GM21367 (cell line): ENCODE results near the gene D2HGDH.
"Not testable (repeated sequence)": the region's sequence is repeated elsewhere in the genome, so short reads cannot be mapped to it uniquely, and the experiment has no call there.

Experiments used
- ATAC-seq: cut with Tn5 transposase; IDR thresholded peaks from one replicate; pipeline ENCODE4 v1.9.1; 2021; ENCODE audit not compliant: unreplicated experiment

Gene D2HGDH

DNA sequence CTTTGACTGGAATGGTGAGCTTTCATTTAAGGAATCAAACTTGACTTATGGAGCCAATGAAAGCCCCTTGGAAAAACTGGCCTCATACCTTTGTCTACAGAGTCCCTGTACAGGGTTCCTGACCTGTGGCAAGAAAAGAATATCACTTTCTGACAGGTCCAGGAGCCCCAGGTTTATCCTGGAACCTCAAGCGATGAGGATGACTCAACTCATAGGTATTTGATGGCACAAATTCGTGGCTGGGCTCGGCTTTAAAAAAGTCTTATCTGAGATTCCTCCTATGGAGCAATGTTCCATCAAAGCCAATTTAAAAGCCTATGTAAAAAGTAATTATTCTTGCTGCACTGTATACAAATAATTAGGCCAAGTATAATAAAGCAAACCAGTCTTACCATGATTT, 57.0 kb downstream of the D2HGDH start:
- ATAC-seq: not testable (repeated sequence)

DNA sequence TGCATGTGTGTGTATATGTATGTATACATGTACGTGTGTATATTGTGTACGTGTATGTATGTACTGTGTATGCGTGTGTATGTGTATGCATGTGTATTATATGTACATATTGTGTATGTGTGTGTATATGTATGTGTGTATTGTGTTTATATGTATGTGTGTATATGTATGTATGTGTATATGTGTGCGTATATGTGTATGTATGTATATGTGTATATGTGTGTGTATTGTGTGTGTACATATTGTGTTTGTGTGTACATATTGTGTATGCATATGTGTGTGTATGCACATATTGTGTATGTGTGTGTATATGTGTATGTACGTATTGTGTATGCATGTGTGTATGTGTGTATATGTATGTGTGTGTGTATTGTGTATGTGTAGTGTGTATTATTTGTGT, 59.0 kb downstream of the D2HGDH start:
- ATAC-seq: no peak

DNA sequence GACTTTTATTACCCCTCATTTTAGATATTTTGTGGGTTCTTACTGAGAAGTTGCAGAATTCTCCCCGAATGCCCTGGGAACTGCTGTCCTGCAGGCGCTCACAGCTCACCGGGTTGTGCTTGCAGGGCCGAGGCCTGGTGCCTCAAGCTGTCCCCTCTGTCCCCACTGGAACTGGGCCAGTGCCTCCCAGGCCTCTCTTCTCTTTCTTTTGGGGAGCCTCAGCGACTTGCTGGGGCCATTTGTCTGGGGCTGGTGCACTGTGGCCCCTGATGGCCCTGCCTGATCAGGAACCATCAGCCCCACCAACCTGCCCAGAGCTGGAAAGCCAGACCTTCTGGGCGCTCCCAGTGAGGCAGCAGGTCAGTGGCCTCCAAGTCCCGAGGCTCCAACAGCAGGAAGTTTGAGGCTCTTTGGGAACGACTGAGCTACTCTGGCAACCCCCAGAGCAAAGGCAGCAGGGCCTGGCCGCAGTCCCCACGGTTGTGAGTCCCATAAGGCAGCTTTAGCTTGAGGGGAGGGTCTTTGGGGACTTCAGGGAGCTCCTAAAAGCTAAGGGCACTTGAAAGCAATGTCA, 59.9 kb downstream of the D2HGDH start:
- no peak for ATAC-seq

DNA sequence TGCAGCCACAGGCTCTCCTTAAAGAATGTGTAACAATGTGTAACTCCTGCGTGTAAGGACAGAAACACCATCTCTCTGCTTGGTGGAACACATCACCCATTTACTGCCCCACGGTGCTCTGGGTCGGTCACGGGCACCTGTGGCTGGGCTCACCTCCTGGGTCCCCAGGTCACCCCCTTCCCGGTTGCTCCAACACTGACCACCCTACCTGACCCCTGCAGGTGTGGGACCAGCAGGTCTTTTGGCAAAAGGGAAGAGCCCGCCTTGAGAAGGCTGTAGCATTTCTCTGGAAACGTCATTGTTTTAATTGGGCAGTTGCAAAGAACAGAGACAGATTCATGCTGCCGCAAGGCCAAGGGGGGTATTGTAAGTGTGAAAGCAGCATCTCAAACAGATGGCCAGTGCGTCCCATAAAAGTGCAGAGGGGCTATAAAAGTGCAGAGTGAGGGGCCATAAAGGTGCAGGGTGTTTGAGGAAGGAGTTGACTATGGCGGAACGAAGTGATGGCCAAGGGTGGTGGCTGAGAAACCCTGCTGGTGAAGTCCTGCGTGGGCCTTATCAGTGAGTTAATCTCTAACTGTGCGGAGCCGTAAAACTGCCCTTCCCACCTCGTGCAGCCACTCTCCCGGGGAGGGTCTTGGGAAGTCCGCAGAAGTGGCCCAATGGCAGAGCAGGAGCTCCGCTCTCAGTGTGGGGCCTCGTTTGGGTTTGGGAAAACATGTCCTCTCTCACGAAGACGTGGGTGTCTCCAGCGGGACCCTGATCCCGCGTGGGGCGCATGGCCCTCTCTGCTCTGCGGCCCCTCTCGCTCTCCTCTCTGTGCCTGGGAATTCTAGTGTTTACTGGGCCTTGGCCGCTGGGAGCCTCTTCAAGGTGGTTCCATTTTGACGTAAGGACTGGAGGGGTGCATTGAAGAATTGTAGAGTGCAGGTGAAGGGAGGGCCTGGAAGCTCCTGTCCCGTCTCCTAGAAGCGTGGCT, 60.9 kb downstream of the D2HGDH start:
- no peak for ATAC-seq

DNA sequence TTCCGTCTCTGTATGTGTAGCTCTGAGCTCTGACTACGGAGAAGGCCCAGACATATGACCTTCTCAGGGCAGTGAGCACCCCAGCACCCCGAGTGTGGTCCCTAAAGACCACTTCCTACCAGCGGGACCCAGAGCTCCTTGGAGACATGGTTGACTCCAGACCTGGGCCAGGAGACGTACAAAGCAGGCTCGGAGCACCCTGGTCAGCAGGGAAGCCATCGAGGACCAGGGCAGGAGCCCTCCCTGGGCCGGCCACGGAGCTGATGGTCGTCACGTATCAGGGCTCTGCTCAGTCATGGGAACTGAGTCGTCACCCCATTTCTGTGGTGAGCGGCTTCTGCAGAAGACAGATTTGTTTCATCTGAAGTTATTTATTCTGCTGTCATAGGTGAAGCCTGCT, 61.8 kb downstream of the D2HGDH start:
- ATAC-seq: no peak

DNA sequence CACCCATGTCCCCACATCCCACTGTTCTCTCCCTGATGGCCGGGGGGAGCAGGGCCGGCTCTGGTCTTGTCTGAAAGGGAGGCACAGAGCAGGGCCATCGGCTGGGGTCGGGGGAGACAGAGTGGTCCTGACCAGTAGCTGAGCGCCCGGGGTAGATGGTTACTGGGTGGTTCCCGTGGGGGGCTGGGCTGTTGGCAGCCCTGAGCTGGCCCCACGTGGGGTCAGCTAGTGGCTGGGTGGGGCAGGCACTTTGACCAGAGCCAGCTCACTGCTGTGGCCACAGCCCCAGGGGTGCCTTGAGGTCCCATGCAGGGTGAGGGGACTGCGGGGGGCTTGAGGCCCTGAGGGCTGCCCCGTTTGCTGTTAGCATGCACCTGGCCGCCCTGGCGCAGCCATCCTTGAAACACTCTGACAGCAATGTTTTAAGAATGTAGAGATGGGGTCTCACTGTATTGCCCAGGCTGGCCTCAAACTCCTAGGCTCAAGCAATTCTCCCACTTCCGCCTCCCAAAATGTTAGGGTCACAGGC, 62.2 kb downstream of the D2HGDH start:
- no peak for ATAC-seq

DNA sequence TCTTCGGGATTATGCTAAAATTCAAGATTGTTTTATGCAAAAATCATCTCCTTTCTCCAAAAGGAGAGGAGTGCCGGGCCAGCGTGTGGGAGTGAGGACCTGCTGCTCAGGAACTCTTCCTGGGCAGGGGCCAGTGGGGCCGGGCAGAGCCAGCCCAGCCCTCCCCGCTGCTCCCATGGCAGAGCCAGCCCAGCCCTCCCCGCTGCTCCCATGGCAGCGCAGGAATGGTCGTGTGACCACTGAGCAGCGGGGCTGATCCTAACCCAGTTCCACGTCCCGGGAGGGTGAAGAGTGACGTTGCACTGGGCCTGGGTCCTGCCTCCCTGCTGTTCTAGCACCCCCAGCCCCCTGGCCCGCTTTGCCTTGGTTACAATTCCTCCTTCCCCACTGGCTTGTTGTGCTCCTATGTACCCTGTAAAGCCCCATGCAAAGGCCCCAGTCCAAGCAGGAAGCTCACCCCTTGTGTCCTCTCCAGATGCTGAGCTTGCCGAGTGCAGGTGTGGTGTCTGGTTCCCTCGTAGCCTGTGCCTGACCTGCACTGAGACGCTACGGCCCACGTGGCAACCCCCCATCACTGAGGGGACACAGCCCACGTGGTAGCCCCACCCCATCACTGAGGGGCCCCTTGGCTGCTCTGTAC, 63.1 kb downstream of the D2HGDH start:
- ATAC-seq: no peak

DNA sequence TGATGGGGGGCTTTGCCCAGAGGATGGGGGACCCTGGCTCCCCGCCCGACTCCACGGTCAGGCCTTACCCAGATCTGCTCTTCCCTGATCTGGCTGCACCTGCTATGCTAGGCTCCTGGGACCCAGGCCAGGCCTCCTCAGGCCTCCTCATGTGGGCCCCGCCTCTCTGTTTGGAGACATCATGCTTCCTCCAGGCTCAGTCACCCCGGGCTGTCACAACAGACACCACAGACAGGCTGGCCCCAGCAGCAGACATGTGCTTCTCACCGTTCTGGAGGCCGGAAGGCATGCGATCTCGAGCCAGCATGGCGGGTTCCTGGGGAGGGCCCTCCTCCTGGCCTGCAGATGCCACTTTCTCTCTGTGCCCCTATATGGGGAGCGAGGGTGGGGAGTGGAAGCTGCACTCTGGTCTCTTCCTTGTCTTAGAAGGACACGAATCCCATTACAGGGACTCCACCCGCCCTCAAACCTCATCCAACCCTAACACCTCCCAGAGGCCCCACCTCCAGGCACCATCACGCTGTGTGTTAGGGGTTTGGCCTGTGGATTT, 63.7 kb downstream of the D2HGDH start:
- no peak for ATAC-seq

DNA sequence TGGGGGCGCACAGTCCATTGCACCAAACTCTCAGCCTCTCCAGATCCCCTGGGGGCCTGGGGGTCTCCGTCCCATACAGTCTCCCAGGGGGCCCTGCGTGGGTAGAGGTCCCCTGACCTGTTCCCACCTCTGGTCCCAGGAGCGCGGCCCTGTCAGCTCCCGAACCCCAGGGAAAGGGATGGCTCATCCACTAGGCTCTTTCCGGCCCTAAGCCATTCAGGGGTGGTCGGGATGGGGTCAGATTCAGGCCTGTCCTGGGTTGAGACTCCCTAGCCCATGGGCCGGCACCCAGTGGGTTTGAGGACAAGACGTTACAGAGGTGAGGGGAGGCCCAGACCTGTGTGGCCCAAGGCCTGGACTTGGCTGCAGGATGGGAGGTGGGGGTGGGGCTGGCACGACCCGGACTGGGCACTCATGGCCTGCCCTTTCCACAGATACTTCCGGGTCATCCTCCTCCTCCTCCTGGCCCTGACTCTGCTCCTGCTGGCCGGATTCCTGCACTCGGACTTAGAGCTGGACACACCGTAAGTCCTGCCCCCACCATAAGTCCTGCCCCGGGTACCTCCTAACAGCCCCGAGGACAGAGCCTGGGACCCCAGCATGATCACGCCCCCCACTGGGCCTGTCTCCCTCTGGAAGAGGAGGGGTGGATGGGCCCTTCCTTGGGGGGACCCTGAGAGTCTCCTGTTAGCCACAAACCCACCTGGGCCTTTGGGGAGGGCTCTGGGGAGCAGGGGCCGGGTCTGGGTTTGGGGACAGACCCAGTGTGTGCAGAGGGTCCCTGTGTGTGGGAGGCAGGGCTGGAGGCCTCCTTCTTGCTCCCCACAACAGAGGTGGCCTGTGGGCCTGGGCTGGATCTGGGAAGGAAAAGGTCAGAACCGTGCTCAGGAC, 64.4 kb downstream of the D2HGDH start:
- ATAC-seq: no peak

DNA sequence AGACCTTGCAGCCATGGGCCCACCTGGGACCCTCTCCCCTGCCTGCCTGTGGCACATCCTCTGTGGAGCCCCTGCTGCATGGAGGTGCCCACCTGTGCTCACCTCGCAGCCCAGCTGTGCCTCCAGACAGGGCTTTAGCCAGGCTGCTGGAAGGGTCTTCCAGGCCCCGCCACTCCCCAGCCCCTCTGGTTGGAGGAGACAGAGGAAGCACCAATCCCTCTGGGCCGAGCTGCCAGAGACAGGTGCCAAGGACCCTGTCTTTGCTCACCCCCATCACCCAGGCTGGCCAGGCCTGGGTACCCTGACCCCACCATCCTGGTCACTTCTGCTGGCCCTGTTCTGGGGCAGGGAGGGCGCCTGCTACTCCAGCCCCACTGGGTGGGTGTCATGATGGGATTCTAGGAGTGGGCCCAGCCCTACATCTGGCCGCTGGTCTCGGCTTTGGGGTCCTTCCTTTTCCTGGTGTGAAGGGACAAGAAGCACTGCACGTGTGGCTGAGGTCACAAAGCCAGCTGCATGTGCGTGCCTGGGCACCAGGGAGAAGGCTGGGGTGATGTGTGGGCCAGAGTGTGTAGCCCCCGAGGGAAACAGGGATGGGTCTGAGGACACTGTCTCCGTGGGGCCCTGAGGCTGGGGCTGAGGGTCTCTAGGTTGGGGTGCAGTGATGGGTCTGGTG, 65.2 kb downstream of the D2HGDH start:
- ATAC-seq: no peak

DNA sequence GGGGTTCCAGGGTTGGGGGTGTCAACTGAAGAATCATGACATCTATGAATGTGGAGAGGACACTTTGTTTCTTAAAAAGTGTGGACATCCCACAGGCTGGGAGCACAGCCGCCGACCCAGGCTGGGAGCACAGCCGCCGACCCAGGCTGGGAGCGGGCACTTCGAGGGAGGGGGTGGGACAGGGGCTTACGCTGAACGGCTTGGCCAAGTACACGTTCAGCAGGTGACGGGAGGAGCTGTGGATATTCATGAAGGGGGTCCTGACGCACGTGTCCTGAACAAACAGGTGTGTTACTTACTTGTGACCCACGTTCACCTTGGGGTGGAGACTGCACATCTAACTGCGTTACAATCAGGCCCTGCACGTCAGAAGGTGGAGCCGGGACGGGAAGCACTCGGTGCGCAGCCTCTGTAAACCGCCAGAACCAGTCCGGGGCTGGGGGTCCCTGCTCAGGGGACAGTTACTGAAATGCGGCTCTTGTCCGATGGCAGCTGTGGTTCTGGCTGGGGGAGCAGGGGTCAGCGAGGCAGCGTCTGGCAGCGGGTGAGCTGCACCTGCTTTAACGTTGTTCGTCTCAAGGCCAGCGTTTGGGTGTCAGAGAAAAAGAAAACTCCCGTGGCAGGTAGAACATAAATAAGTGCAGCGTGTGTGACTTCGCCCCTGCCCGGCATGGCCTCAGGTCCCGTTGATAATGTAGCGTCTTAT, 65.9 kb downstream of the D2HGDH start:
- ATAC-seq: not testable (repeated sequence)

DNA sequence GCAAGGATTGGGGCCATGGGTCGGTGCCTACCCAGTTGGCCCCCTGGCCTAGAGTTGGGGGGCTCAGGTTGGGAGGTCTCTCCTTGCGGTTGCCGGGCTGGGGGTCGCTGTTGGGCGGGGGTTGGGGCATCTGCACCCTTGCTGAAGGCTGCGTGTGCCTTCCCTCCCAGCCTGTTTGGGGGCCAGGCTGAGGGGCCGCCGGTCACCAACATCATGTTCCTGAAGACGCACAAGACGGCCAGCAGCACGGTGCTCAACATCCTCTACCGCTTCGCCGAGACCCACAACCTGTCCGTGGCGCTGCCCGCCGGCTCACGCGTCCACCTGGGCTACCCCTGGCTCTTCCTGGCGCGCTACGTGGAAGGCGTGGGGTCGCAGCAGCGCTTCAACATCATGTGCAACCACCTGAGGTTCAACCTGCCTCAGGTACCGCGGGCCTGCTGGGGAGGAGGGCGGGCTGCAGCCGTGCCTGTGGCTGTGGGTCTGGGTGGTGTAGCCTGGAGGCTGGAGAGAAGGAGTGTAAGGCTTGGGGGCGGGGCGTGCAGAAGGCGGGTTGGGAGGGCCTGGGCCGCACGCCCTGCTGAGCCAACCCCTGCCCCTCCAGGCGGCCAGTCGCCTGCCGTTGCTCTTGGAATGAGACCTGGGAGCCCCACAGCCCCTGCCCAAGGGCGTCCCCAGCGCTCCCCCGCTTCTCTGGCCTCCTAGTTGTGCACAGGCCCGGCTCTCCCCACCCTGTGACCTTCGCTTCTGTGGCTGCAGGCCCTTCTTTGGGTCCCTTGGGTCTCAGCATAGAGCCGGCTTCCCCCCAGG, 67.4 kb downstream of the D2HGDH start:
- no peak for ATAC-seq

DNA sequence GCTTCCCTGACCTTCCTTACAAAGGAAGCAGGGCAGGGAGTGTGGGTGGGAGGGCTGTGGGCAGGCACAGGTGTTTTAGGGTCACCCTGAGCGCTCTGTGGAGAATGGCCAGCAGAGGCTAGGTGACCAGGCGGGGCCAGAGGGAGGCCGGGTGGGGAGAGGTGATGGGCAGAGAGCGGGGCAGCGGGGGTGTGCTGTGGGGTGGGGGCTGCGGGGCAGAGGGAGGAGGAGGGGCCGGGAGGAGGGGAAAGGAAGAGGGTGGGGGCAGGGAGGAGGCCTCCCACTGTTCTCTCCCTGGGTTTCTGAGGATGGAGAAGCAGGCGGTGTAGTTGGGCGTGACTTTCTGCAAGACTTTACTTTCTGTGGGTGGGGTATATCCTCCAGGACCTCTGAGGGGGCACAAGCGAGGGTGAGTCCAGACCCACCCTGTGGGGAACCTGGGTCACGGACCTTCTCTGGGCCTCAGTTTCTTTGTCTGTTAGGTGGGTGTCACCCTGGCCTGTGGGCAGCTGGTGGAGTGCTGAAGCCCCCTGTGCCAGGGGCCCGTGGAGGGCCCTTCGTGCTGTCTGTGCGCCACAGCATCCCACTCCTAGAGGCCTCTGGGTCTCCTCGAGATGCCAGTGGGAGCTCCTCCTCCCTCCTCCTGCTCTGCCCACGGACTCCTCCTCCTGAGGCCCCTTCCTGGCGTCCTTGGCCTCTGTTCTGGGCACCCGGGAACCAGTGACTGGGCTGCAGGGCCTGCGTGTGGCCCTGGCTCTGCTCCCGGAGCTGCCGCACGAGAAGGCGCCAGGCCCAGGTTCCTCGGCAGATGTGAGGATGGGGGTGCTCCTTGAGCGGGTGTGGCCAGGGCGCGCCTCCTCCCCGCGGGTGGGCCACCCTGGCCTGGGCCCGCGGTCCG, 68.2 kb downstream of the D2HGDH start:
- ATAC-seq: no peak

DNA sequence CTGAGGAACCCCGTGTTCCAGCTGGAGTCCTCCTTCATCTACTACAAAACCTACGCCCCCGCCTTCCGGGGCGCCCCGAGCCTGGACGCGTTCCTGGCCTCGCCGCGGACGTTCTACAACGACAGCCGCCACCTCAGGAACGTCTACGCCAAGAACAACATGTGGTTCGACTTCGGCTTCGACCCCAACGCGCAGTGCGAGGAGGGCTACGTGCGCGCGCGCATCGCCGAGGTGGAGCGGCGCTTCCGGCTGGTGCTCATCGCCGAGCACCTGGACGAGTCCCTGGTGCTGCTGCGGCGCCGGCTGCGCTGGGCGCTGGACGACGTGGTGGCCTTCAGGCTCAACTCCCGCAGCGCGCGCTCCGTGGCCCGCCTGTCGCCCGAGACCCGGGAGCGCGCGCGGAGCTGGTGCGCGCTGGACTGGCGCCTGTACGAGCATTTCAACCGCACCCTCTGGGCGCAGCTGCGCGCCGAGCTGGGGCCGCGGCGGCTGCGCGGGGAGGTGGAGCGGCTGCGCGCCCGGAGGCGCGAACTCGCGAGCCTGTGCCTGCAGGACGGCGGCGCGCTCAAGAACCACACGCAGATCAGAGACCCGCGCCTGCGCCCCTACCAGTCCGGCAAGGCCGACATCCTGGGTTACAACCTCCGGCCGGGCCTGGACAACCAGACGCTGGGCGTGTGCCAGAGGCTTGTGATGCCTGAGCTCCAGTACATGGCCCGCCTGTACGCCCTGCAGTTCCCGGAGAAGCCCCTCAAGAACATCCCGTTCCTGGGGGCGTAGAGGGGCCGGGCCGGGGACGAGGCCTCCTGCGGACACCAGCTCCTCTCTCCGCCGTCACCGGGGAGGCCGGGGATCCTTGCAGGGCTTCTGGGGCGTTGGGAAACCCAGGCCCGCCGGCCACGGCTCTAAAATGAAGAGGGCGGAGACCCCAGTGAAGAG, 69.2 kb downstream of the D2HGDH start:
- peak; percentile 46 for ATAC-seq

DNA sequence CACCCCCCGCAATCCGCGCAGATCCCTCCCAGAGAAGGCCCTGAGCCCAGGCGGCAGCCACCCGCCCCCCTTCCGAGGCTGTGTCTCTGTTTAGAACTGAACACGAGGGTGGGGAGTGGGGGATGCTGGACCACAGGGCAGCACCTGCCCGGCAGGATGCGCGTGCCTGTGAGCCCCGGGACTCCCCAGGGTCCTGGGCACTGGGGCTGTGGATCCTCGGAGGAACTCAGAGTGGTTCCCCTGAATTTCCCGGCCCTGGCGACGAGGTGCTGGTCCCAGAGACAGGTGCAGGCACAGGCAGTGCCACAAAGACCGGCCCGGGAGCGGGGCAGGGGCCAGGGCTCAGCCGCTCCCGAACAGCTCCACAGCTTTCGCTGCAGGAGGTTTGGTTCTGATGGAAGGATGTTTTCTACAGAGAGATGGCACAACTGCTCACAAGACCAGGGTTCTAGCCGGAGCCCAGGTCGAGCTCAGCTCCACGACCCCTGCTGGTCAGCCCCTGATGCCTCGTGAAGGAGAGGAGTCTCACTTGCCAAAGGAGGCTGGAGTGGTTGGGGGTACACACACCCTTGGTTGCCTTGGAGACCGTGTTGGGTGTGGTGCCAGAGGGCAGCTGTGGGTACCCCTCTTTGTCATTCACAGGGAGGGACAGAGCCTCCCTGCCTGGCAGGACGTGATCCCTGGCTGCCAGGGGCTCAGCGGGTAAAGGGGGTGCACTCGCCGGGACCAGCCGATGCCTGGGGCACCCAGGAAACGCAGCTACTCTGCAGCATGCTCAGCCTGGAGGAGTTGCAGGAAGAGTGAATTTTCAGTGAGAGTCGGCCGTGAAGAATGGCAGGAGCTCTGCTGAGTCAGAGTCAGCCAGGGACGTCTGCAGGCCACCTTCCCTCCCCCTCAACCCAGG, 70.1 kb downstream of the D2HGDH start:
- peak; percentile 43 for ATAC-seq
